SK-N-SH treated with all-trans-retinoic acid at 6 μM for 48 hours (cell line): ENCODE results near the gene NKTR.
"Not testable (repeated sequence)": the region's sequence is repeated elsewhere in the genome, so short reads cannot be mapped to it uniquely, and the experiment has no call there.

ENCODE experiments used
- ATAC-seq: fragments of 200-7000 bp; cut with Tn5 transposase; 3 replicates; pipeline ENCODE4 v1.9.1; 2020; ENCODE audit warnings: mild to moderate bottlenecking, moderate library complexity
- ARNTL ChIP-seq: fragments of 450-650 bp; formaldehyde crosslinking; IDR thresholded peaks from 2 replicates; pipeline ENCODE4 v1.5.0; 2020; ENCODE audit warnings: low read depth, mild to moderate bottlenecking, moderate library complexity, borderline replicate concordance
- BACH2 ChIP-seq: fragments of 250-450 bp; sonication (Bioruptor Pico); IDR thresholded peaks from 2 replicates; pipeline ENCODE4 v1.9.0; 2021; ENCODE audit warnings: mild to moderate bottlenecking, borderline replicate concordance
- CSRNP3 ChIP-seq: fragments of 250-450 bp; sonication (Bioruptor Pico); IDR thresholded peaks from 2 replicates; pipeline ENCODE4 v1.5.1; 2021; ENCODE audit warnings: mild to moderate bottlenecking, moderate library complexity
- GLIS3 ChIP-seq: fragments of 250-450 bp; sonication (Bioruptor Pico); IDR thresholded peaks from 2 replicates; pipeline ENCODE4 v1.5.0; 2020; ENCODE audit warnings: mild to moderate bottlenecking, moderate library complexity
- OSR1 ChIP-seq: fragments of 250-450 bp; sonication (Bioruptor Pico); IDR thresholded peaks from 2 replicates; pipeline ENCODE4 v1.8.0; 2022; ENCODE audit warnings: moderate library complexity, mild to moderate bottlenecking, inconsistent platforms
- PPARA ChIP-seq: fragments of 250-450 bp; sonication (Bioruptor Pico); IDR thresholded peaks from 2 replicates; pipeline ENCODE4 v1.5.0; 2020; ENCODE audit warnings: mild to moderate bottlenecking, borderline replicate concordance
- SNAI2 ChIP-seq: fragments of 250-450 bp; sonication (Bioruptor Pico); IDR thresholded peaks from 2 replicates; pipeline ENCODE4 v1.5.0; 2020; ENCODE audit warnings: mild to moderate bottlenecking, moderate library complexity
- TCF4 ChIP-seq: fragments of 250-450 bp; sonication (Bioruptor Pico); IDR thresholded peaks from 2 replicates; pipeline ENCODE4 v1.8.0; 2021; ENCODE audit warnings: mild to moderate bottlenecking, moderate library complexity, borderline replicate concordance
- TOX ChIP-seq: fragments of 250-450 bp; sonication (Bioruptor Pico); IDR thresholded peaks from 2 replicates; pipeline ENCODE4 v1.8.0; 2021; ENCODE audit warnings: mild to moderate bottlenecking, moderate library complexity, borderline replicate concordance
- ZFP30 ChIP-seq: fragments of 450-650 bp; formaldehyde crosslinking; IDR thresholded peaks from 2 replicates; pipeline ENCODE4 v1.5.0; 2022; ENCODE audit warnings: mild to moderate bottlenecking, moderate library complexity
- ZNF565 ChIP-seq: fragments of 450-650 bp; formaldehyde crosslinking; conservative IDR thresholded peaks from 2 replicates; pipeline ENCODE4 v1.5.0; 2020; ENCODE audit warnings: low read depth, mild to moderate bottlenecking, moderate library complexity
- ZNF70 ChIP-seq: fragments of 450-650 bp; formaldehyde crosslinking; IDR thresholded peaks from 2 replicates; pipeline ENCODE4 v1.5.0; 2020; ENCODE audit warnings: mild to moderate bottlenecking, moderate library complexity
- ZNF8 ChIP-seq: fragments of 450-650 bp; formaldehyde crosslinking; IDR thresholded peaks from 2 replicates; pipeline ENCODE4 v1.5.0; 2020; ENCODE audit warnings: mild to moderate bottlenecking, moderate library complexity
- TF ChIP-seq, protein P1 (sequence below): fragments of 250-450 bp; sonication (Bioruptor Pico); IDR thresholded peaks from 2 replicates; pipeline ENCODE4 v1.5.1; 2020; ENCODE audit warnings: low read depth, mild to moderate bottlenecking, moderate library complexity
- TF ChIP-seq, protein P2 (sequence below): fragments of 250-450 bp; sonication (Bioruptor Pico); IDR thresholded peaks from 2 replicates; pipeline ENCODE4 v1.8.0; 2020; ENCODE audit warnings: mild to moderate bottlenecking, moderate library complexity, borderline replicate concordance

Gene NKTR

GRCh38 chr3:42590989-42591756, 9.3 kb upstream of the NKTR start:
- peak; percentile 38 for ATAC-seq

GRCh38 chr3:42591811-42592210, 8.7 kb upstream of the NKTR start:
- no peak for TF ChIP-seq GLIS3 (CRISPR knock-in tag)
- no peak for TF ChIP-seq CSRNP3
- no peak for TF ChIP-seq ZFP30 (CRISPR knock-in tag)
- no peak for TF ChIP-seq ZNF70
- no peak for TF ChIP-seq TCF4 (CRISPR knock-in tag)
- no peak for TF ChIP-seq ARNTL (CRISPR knock-in tag)
- no peak for TF ChIP-seq OSR1 (CRISPR knock-in tag)
- no peak for TF ChIP-seq BACH2 (CRISPR knock-in tag)
- TF ChIP-seq, all 23 proteins: peak for 0
- ATAC-seq: no peak

More at GRCh38 chr3:42590989-42591756, 9.3 kb upstream of the NKTR start:
- no peak for TF ChIP-seq TOX (CRISPR knock-in tag)
- TF ChIP-seq SNAI2: no peak
- TF ChIP-seq, protein P1, sequence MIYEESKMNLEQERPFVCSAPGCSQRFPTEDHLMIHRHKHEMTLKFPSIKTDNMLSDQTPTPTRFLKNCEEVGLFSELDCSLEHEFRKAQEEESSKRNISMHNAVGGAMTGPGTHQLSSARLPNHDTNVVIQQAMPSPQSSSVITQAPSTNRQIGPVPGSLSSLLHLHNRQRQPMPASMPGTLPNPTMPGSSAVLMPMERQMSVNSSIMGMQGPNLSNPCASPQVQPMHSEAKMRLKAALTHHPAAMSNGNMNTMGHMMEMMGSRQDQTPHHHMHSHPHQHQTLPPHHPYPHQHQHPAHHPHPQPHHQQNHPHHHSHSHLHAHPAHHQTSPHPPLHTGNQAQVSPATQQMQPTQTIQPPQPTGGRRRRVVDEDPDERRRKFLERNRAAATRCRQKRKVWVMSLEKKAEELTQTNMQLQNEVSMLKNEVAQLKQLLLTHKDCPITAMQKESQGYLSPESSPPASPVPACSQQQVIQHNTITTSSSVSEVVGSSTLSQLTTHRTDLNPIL (CRISPR knock-in tag): no peak

- no peak for TF ChIP-seq BACH2 (CRISPR knock-in tag)
- TF ChIP-seq, protein P1 (CRISPR knock-in tag): no peak
- no peak for TF ChIP-seq ZNF565 (CRISPR knock-in tag)
- ATAC-seq: no peak
Measured at GRCh38 chr3:42593635-42594034, 6.9 kb upstream of the NKTR start.

GRCh38 chr3:42595682-42596081, 4.8 kb upstream of the NKTR start:
- TF ChIP-seq, protein P2, sequence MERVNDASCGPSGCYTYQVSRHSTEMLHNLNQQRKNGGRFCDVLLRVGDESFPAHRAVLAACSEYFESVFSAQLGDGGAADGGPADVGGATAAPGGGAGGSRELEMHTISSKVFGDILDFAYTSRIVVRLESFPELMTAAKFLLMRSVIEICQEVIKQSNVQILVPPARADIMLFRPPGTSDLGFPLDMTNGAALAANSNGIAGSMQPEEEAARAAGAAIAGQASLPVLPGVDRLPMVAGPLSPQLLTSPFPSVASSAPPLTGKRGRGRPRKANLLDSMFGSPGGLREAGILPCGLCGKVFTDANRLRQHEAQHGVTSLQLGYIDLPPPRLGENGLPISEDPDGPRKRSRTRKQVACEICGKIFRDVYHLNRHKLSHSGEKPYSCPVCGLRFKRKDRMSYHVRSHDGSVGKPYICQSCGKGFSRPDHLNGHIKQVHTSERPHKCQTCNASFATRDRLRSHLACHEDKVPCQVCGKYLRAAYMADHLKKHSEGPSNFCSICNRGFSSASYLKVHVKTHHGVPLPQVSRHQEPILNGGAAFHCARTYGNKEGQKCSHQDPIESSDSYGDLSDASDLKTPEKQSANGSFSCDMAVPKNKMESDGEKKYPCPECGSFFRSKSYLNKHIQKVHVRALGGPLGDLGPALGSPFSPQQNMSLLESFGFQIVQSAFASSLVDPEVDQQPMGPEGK (CRISPR knock-in tag): no peak
- TF ChIP-seq ARNTL (CRISPR knock-in tag) (no peak), PPARA (no peak), ZNF8 (CRISPR knock-in tag) (no peak)
- no peak for ATAC-seq

- not testable (repeated sequence) for ATAC-seq
Measured at GRCh38 chr3:42597098-42597497, 3.4 kb upstream of the NKTR start.

GRCh38 chr3:42600958-42601675, 631 bp downstream of the NKTR start:
- TF ChIP-seq ZNF565 (CRISPR knock-in tag) (no peak), TCF4 (CRISPR knock-in tag) (no peak), OSR1 (CRISPR knock-in tag) (no peak), PPARA (no peak)
- peak; percentile 61 for ATAC-seq
